RCC 7860 (cell line): ENCODE measurements around the gene TCP1.
"Not testable (repeated sequence)": the region's sequence is repeated elsewhere in the genome, so short reads cannot be mapped to it uniquely, and the experiment has no call there.

Source experiments
- DNase-seq: peaks from one replicate; pipeline ENCODE4 v3.0.0-alpha.2; 2015; ENCODE audit warnings: low spot score
- FAIRE-seq: peaks from 2 replicates; lab custom pipeline; 2012; peaks lifted over from hg19 to GRCh38; lab: Jason Lieb, UNC

The TCP1 gene

GRCh38 chr6:159778131-159778530 is 11.3 kb downstream of the TCP1 start:
- DNase-seq: no peak
- FAIRE-seq: no peak

GRCh38 chr6:159777240-159777904 is 12.0 kb downstream of the TCP1 start:
- no peak for DNase-seq
- FAIRE-seq: no peak

- FAIRE-seq (no peak), DNase-seq (no peak)
Measured at GRCh38 chr6:159772196-159772595, 17.2 kb downstream of the TCP1 start.

GRCh38 chr6:159769470-159769869 is 19.9 kb downstream of the TCP1 start:
- DNase-seq: no peak
- FAIRE-seq: no peak

GRCh38 chr6:159766906-159767305 is 22.5 kb downstream of the TCP1 start:
- FAIRE-seq (no peak), DNase-seq (no peak)

- DNase-seq: no peak
- no peak for FAIRE-seq
Measured at GRCh38 chr6:159762681-159763293, 26.6 kb downstream of the TCP1 start.

GRCh38 chr6:159761873-159762680 is 27.3 kb downstream of the TCP1 start, which contains the start of gene ACAT2:
Gene ACAT2 (plus strand): TSS chr6:159762045. CDS start chr6:159762088, 43 bp downstream.
- DNase-seq: peak; percentile 87
- peak; percentile 51 for FAIRE-seq

GRCh38 chr6:159761129-159761872 is 28.1 kb downstream of the TCP1 start:
- no peak for FAIRE-seq
- no peak for DNase-seq

- DNase-seq: peak; percentile 90
- FAIRE-seq: peak; percentile 62
Measured at GRCh38 chr6:159760602-159761057, 28.8 kb downstream of the TCP1 start.

GRCh38 chr6:159759645-159760044 is 29.8 kb downstream of the TCP1 start:
- FAIRE-seq: no peak

GRCh38 chr6:159758031-159759001 is 31.1 kb downstream of the TCP1 start:
- peak; percentile 88 for FAIRE-seq
- DNase-seq: peak; percentile 92

More at GRCh38 chr6:159759645-159760044, 29.8 kb downstream of the TCP1 start:
- DNase-seq: no peak

GRCh38 chr6:159756508-159756907 is 32.9 kb downstream of the TCP1 start:
- DNase-seq (no peak), FAIRE-seq (no peak)

GRCh38 chr6:159754959-159755914 is 34.2 kb downstream of the TCP1 start:
- FAIRE-seq (no peak), DNase-seq (no peak)

- no peak for DNase-seq
- no peak for FAIRE-seq
Measured at GRCh38 chr6:159754401-159754800, 35.0 kb downstream of the TCP1 start.

- FAIRE-seq (no peak), DNase-seq (no peak)
Measured at GRCh38 chr6:159753081-159753872, 36.1 kb downstream of the TCP1 start.

- DNase-seq (no peak), FAIRE-seq (no peak)
Measured at GRCh38 chr6:159751448-159751847, 38.0 kb downstream of the TCP1 start.

- not testable (repeated sequence) for FAIRE-seq, DNase-seq
Measured at GRCh38 chr6:159748127-159748526, 41.3 kb downstream of the TCP1 start.

- no peak for FAIRE-seq
- no peak for DNase-seq
Measured at GRCh38 chr6:159746759-159747158, 42.6 kb downstream of the TCP1 start.
